ENCODE measurements around the gene CIROP. TPM values are rescaled to one million over a fixed set of nuclear protein-coding genes. Genes with fewer than 3 reads are reported as not detected.

CIROP gene
- total RNA-seq (ENCODE audit: unreplicated experiment), result not detected
- long read RNA-seq, result 0 reads

- H3K36me3 Mint-ChIP-seq (ENCODE audit: low read depth, unreplicated experiment), result peaks cover 8% of the 10 kb centered on the region
- H3K27me3 Mint-ChIP-seq (ENCODE audit: unreplicated experiment), result peaks cover 10% of the 10 kb centered on the region
- no peak for DNase-seq (ENCODE audit: low spot score)
- peaks cover 35% of the 10 kb centered on the region for H3K4me1 Mint-ChIP-seq (ENCODE audit: unreplicated experiment)
- H3K27ac Mint-ChIP-seq (ENCODE audit: unreplicated experiment), result peak within 1 kb of the TSS; percentile 45
- no peak for TF ChIP-seq CTCF (IDR thresholded peaks at IDR 0.05; ENCODE audit: unreplicated experiment)
- no peaks in the 10 kb centered on the region for H3K9me3 Mint-ChIP-seq (ENCODE audit: unreplicated experiment)
- peak within 1 kb of the TSS; percentile 70 for H3K4me3 Mint-ChIP-seq (ENCODE audit: unreplicated experiment)
Observed at GRCh38 chr14:23104591-23105347, at the start of gene CIROP. TSS of gene CIROP (minus strand) at chr14:23104989. CDS start at chr14:23104920, 69 bp downstream.

GRCh38 chr14:23153851-23154796 lies 49.3 kb upstream of the CIROP start:
- H3K4me3 Mint-ChIP-seq (ENCODE audit: unreplicated experiment), result no peak overlapping the region

GRCh38 chr14:23151342-23151741 lies 46.6 kb upstream of the CIROP start:
- H3K4me1 Mint-ChIP-seq (ENCODE audit: unreplicated experiment), result peaks cover 32% of the 10 kb centered on the region

More at GRCh38 chr14:23153851-23154796, 49.3 kb upstream of the CIROP start:
- Mint-ChIP-seq H3K27ac (ENCODE audit: unreplicated experiment) (peak overlapping the region; percentile 63), H3K9me3 (ENCODE audit: unreplicated experiment) (no peaks in the 10 kb centered on the region), H3K36me3 (ENCODE audit: low read depth, unreplicated experiment) (peaks cover 3% of the 10 kb centered on the region), H3K4me1 (ENCODE audit: unreplicated experiment) (peaks cover 29% of the 10 kb centered on the region), H3K27me3 (ENCODE audit: unreplicated experiment) (peaks cover 7% of the 10 kb centered on the region)
- no peak for TF ChIP-seq CTCF (IDR thresholded peaks at IDR 0.05; ENCODE audit: unreplicated experiment)
- DNase-seq (ENCODE audit: low spot score), result no peak

GRCh38 chr14:23149745-23150144 lies 45.0 kb upstream of the CIROP start:
- TF ChIP-seq CTCF (IDR thresholded peaks at IDR 0.05; ENCODE audit: unreplicated experiment), result no peak
- H3K9me3 Mint-ChIP-seq (ENCODE audit: unreplicated experiment), result no peaks in the 10 kb centered on the region
- no peak overlapping the region for H3K4me3 Mint-ChIP-seq (ENCODE audit: unreplicated experiment)
- H3K27me3 Mint-ChIP-seq (ENCODE audit: unreplicated experiment), result peaks cover 12% of the 10 kb centered on the region
- H3K36me3 Mint-ChIP-seq (ENCODE audit: low read depth, unreplicated experiment), result peaks cover 19% of the 10 kb centered on the region
- H3K27ac Mint-ChIP-seq (ENCODE audit: unreplicated experiment), result peak overlapping the region; percentile 91
- DNase-seq (ENCODE audit: low spot score), result no peak
- peaks cover 27% of the 10 kb centered on the region for H3K4me1 Mint-ChIP-seq (ENCODE audit: unreplicated experiment)

More at GRCh38 chr14:23151342-23151741, 46.6 kb upstream of the CIROP start:
- Mint-ChIP-seq H3K27ac (ENCODE audit: unreplicated experiment) (no peak overlapping the region), H3K4me3 (ENCODE audit: unreplicated experiment) (no peak overlapping the region), H3K36me3 (ENCODE audit: low read depth, unreplicated experiment) (peaks cover 19% of the 10 kb centered on the region), H3K27me3 (ENCODE audit: unreplicated experiment) (peaks cover 12% of the 10 kb centered on the region), H3K9me3 (ENCODE audit: unreplicated experiment) (no peaks in the 10 kb centered on the region)
- DNase-seq (ENCODE audit: low spot score), result no peak
- no peak for TF ChIP-seq CTCF (IDR thresholded peaks at IDR 0.05; ENCODE audit: unreplicated experiment)

All from endothelial cell (in vitro differentiated cells).